Upper lobe of left lung (tissue), 4 donors: Measurements from ENCODE around the gene HSPG2.

Experiments used
- CTCF ChIP-seq, 6 experiments: fragments of 450-650 bp in 4 of 6; fragments of 200-600 bp in 2 of 6; sonication (generic) in 2 of 6; IDR thresholded peaks; one replicate each; pipeline ENCODE4 v1.5.1; 2016 to 2019; ENCODE audit warnings: antibody characterized with exemption in 6 of 6
- EP300 ChIP-seq, 4 donors: sonication (generic); formaldehyde crosslinking; IDR thresholded peaks; one replicate each; pipeline ENCODE4 v1.5.1; 2017; ENCODE audit warnings: antibody characterized with exemption in 4 of 4, control low read depth in 2 of 4
- POLR2A ChIP-seq, 4 donors: fragments of 450-650 bp; IDR thresholded peaks; one replicate each; pipeline ENCODE4 v1.5.1; 2016 to 2017; ENCODE audit warnings: antibody characterized with exemption in 4 of 4, mild to moderate bottlenecking in 2 of 4
- POLR2AphosphoS5 ChIP-seq, 2 donors: sonication (generic); formaldehyde crosslinking; IDR thresholded peaks; one replicate each; pipeline ENCODE4 v1.5.1; 2017; ENCODE audit warnings: antibody characterized with exemption in 2 of 2

GRCh38 chr1:21961337-21961736 lies 24.2 kb upstream of the HSPG2 start:
- TF ChIP-seq POLR2AphosphoS5 (IDR thresholded peaks at IDR 0.05) (no peak), EP300 (IDR thresholded peaks at IDR 0.05) (no peak), CTCF (IDR thresholded peaks at IDR 0.05) (no peak), POLR2A (IDR thresholded peaks at IDR 0.05) (no peak)
